Measurements from ENCODE around the gene CBFA2T3.
A peak's percentile ranks its signal among the peaks of the same experiment; 100 is the strongest.

CBFA2T3 gene

GRCh38 chr16:88841521-88842307 is 135.3 kb downstream of the CBFA2T3 start:
- H3K36me3 Mint-ChIP-seq (ENCODE audit: low read depth): no peaks in the 10 kb centered on the region
- H3K27me3 Mint-ChIP-seq (ENCODE audit: low read depth): no peaks in the 10 kb centered on the region
- H3K27ac Mint-ChIP-seq: no peak overlapping the region
- H3K4me3 Mint-ChIP-seq: no peak overlapping the region
- H3K4me1 Mint-ChIP-seq: no peaks in the 10 kb centered on the region
- no peaks in the 10 kb centered on the region for H3K9me3 Mint-ChIP-seq
- TF ChIP-seq CTCF (IDR thresholded peaks at IDR 0.05; ENCODE audit: unreplicated experiment in 3 of 3): no peak

- no peaks in the 10 kb centered on the region for H3K4me1 Mint-ChIP-seq
- H3K27me3 Mint-ChIP-seq (ENCODE audit: low read depth): no peaks in the 10 kb centered on the region
- no peaks in the 10 kb centered on the region for H3K9me3 Mint-ChIP-seq
- TF ChIP-seq CTCF (IDR thresholded peaks at IDR 0.05; ENCODE audit: unreplicated experiment in 3 of 3): no peak
- H3K36me3 Mint-ChIP-seq (ENCODE audit: low read depth): no peaks in the 10 kb centered on the region
- H3K4me3 Mint-ChIP-seq: no peak overlapping the region
- H3K27ac Mint-ChIP-seq: no peak overlapping the region
Observed at GRCh38 chr16:88840600-88841215, 136.3 kb downstream of the CBFA2T3 start.

- Mint-ChIP-seq H3K36me3 (ENCODE audit: low read depth) (peaks cover 4% of the 10 kb centered on the region), H3K27me3 (ENCODE audit: low read depth) (no peaks in the 10 kb centered on the region)
Observed at GRCh38 chr16:88839745-88840599, 137.0 kb downstream of the CBFA2T3 start.

GRCh38 chr16:88839026-88839529 is 137.9 kb downstream of the CBFA2T3 start:
- no peaks in the 10 kb centered on the region for H3K27me3 Mint-ChIP-seq (ENCODE audit: low read depth)
- H3K27ac Mint-ChIP-seq: no peak overlapping the region
- TF ChIP-seq CTCF (IDR thresholded peaks at IDR 0.05; ENCODE audit: unreplicated experiment in 3 of 3): peak in 1 of 3 experiments; percentile 19
- no peak overlapping the region for H3K4me3 Mint-ChIP-seq
- no peaks in the 10 kb centered on the region for H3K9me3 Mint-ChIP-seq
- H3K4me1 Mint-ChIP-seq: no peaks in the 10 kb centered on the region
- H3K36me3 Mint-ChIP-seq (ENCODE audit: low read depth): peaks cover 6% of the 10 kb centered on the region

More at GRCh38 chr16:88839745-88840599, 137.0 kb downstream of the CBFA2T3 start:
- H3K27ac Mint-ChIP-seq: no peak overlapping the region
- no peak overlapping the region for H3K4me3 Mint-ChIP-seq
- TF ChIP-seq CTCF (IDR thresholded peaks at IDR 0.05; ENCODE audit: unreplicated experiment in 3 of 3): no peak
- no peaks in the 10 kb centered on the region for H3K9me3 Mint-ChIP-seq
- H3K4me1 Mint-ChIP-seq: no peaks in the 10 kb centered on the region

GRCh38 chr16:88838566-88838965 is 138.4 kb downstream of the CBFA2T3 start:
- Mint-ChIP-seq H3K4me1 (no peaks in the 10 kb centered on the region), H3K27me3 (ENCODE audit: low read depth) (no peaks in the 10 kb centered on the region)

More at GRCh38 chr16:88838566-88838965, 138.4 kb downstream of the CBFA2T3 start:
- Mint-ChIP-seq H3K36me3 (ENCODE audit: low read depth) (peaks cover 9% of the 10 kb centered on the region), H3K27ac (no peak overlapping the region), H3K4me3 (no peak overlapping the region), H3K9me3 (no peaks in the 10 kb centered on the region)
- TF ChIP-seq CTCF (IDR thresholded peaks at IDR 0.05; ENCODE audit: unreplicated experiment in 3 of 3): no peak

Measured in nephron (organoid).